ENCODE measurements around the gene TRMT1.

- TF ChIP-seq CTCF (IDR thresholded peaks at IDR 0.05): no peak
- no peak for TF ChIP-seq POLR2AphosphoS5 (IDR thresholded peaks at IDR 0.05)
Measured at GRCh38 chr19:13139633-13140311, 23.2 kb upstream of the TRMT1 start.

Data from gastroesophageal sphincter (tissue), 3 donors.